HL-60/S4 treated with phorbol 12-myristate 13-acetate at 8.2 ng/mL for 4 days and 3 days (cell line): ENCODE results near the gene TMEM132C.

Source experiments
- in situ Hi-C: fragments of 300-500 bp; cut with MboI; formaldehyde crosslinking; loops from 2 replicates; pipeline ENCODE4 v1.15.0; 2022; ENCODE audit warnings: low sequenced_read_pairs

Gene TMEM132C

DNA sequence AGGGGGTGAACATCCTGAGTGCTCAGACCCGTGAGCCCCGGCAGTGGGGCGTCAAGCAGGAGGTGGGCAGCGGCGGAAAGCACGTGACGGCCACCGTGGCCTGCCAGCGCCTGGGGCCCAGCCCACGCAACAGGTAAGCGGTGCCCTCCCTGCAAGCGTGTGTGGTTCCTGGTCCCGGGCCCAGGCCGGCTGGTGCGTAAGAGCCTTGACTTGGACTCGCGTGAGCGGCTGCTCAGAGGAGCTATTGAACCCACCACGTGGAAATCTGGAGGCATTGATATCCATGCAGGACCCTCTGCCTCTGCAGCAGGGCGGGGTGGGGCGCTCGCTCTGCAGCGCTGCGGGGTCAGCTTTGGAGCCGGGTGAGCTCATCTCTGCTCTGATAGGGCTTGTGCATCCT, 277.0 kb downstream of the TMEM132C start:
- in situ Hi-C loops, result no loop called here

DNA sequence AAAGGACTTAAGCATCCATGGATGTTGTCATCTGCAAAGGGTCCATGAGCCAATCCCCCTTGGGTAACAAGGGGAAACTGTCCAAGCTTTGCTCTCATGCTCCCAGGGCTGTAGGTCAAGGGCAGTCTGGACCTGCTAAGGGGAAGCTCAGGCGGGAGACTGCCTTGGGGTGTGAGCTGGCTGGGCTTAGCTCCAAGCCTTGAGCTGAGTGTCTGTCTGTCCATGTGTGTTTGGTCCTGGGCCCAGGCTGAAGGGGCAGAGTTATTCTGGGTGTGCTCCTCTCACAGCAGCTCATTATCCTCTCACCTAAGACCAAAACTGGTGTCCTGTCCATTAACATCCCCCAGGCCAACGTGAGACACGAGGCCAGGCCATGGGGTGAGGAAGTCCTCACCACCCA, 282.0 kb downstream of the TMEM132C start:
- in situ Hi-C loops, result no loop called here

DNA sequence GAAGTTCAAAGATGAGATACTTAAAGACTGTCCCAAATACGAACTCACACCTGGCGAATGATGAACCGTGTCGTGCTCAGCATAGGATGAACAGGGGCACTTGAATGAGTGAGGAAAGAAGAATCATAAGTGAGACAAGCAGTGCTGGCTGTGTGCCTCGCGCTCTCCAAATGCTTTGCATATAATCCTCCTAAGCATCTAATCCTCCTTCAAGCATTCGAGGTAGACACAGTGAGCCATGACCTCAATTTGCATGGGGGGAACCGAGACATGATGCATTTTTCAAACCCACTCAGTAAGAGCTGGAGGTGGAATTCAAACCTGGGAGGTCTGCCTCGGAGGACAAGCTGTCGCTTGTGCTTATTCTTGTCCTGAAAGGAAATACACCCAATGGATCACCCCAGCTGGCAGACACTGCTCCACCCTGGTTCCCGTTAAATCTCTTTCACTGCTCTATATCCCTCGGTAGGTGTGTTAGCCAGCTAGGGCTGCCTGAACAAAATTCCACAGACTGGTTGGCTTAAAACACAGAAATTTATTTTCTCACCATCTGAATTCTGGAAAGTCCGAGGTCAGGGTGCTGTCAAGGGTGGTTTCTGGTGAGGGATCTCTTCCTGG, 282.7 kb downstream of the TMEM132C start:
- in situ Hi-C loops, result no loop called here

DNA sequence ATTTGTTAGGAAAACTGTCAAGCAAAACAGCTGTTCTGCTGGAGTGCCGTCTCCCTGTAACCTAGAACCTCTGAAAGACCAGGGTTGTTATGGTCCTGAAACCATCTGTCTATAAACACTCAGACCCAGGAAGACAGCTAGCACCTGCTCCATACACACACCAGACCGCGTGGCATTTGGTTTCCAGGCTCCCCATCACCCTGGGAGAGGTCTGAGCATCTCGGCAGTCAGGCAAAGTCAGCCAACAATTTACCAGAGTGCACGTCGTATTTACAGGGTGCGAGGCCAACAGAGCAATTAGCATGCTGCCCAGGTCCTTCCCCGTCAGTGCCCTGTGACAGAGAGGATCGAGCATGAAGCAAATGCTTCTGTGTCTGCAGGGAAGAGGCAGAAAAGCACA, 284.3 kb downstream of the TMEM132C start:
- in situ Hi-C loops, result no loop called here

DNA sequence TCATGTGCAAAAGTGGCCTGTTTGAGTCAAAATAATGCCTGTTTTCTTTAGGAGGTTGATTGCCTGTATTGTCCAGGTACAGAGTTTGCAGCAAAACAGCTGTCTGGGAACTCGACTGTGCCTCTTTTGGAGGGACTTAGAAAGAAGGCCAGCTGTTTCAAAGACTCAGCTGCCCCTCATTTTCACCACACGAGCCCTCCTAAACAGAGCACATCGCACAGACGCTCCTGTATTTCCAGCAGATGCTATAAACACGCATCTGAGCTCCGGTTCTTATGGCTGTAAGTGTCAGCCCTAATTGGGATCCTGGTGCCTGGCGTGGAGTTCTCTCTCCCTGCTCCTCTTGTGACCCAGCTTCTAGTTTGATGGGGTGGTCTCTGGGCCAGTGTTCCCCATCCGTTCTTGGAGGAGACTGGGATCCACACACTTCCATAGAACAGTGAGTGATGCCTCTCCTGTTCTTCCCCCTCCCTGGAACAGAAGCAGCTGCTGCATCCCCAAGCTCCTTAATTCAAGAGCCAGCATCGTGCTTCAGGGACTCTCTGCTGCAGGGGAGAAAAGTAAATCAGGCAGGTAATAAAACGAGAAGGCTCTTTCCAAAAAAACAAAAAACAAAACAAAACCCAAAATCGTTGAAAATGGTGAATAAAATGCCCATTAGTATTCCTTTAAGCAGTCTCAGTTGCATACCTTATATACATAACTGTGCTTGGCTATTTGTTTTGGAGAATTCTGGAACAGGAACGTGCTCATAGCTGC, 287.8 kb downstream of the TMEM132C start:
- in situ Hi-C loops, result no loop called here

DNA sequence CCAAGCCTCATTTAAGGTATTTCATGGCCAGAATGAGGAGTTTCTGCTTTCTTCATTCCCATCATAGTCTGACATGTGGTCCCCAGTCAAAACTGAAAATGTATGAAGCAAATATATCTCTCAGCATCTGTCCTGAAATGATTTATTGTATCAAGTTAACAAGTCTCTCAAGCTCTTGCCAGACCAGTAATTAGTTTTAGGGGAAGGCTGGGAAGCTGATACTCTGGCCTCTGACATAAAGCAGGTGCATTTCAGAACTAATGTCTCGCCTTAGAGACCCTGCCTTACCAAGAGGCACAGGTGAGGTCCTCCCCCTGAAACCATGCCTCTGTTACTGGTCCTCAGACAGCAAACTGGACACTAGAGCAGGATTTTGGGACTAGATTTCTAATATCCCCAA, 290.3 kb downstream of the TMEM132C start:
- in situ Hi-C loops, result no loop called here

DNA sequence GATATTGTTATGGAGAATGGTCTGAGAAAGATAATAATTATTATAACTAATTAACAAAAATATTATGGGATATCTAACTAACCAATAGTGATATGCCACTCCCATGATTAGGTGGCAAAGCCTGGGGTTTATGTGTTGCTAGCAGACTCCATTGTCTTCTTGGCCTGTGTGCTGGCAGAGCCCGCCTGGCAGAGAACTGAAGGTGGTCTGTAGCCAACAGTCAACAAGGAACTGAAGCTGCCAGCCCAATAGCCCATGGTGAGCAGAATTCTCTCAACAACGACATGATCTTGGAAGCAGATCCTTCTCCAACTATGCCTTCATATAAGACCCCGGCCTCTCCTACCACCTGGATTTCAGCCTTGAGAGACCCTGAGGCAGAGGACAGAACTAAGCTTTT, 298.0 kb downstream of the TMEM132C start:
- in situ Hi-C loops, result no loop called here

DNA sequence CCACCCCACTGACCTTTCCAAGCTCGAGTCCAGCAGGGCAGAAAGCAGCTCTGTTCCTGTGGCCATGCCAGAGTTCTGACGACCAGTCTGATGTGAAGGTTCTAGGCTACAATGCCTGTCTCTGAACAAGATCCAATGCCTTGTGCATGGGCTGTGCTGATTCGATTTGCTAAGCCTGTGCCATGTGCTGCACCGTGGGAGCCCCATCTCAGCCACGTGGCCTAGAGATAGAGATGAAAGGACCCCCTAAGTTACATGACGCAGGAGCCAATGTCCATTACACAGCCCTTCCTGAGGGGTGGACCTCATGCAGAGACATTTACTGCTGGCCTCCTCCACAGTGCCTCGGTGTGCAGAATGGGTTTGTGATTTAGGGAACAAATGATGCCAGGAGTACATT, 300.8 kb downstream of the TMEM132C start:
- in situ Hi-C loops, result no loop called here

DNA sequence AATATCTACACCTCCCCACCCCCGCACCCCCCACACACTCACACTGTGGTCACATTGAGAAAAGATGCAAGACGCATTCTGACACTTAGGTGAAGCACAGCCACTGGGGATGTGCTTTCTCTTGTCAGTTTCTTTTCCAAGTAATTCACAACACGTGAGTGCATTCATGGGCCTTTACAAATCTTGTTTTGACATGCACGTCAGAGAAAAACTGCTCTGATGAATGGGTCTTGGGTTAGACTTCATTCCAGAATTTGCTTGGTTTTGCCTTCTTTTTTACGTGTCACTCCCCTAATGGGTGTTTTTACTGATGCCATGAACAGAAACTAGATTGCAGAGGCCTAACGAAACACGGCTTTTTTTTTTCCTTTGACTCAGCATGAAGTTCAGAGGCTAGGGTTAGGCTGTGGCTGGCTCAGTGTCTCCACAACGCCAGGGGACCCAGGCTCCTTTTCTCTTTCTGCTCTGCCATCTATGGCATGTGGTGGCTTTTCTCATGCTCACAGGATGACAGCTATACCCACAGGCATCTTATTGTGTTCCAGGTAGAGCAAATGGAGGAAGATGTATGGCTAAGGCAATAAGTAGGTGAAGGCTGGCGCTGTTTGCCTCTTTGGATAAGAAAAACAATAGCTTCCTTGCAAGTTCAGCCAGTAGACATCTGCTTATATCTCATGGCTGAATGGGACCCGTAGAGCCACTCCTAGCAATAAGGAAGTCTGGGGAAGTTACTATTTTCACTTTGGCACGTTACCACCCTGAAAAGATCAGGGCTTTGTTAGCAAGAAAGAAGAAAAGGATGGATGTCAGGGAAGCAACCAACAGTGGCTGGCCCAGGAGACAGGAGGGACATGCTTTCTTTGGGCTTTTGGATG, 303.5 kb downstream of the TMEM132C start:
- in situ Hi-C loops, result no loop called here

DNA sequence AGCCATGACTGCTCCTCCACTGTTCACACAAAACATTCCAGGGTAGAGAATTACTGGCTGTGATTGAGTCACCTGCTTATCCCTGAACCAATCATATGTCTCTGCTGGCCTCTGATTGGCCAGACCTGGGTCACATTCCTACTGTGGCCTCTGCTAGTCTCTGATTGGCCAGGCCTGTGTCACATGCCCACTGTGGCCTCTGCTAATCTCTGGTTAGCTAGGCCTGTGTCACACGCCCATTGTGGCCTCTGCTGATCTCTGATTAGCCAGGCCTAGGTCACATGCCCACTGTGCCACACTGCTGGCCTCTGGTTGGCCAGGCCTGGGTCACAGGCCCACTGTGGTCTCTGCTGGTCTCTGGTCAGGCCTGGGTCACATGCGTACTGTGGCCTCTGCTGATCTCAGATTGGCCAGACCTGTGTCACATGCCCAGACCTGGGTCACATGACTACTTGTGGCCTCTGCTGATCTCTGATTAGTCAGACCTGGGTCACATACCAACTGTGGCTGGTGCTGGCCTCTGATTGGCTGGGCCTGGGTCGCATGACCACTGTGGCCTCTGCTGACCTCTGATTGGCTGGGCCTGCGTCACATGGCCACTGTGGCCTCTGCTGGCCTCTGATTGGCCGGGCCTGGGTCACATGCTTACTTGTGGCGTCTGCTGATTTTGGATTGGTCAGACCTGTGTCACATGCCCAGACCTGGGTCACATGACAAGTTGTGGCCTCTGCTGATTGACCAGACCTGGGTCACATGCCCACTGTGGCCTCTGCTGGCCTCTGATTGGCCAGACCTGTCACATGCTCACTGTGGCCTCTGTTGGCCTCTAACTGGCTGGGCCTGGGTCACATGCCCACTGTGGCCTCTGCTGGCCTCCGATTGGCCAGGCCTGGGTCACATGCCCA, 305.2 kb downstream of the TMEM132C start:
- in situ Hi-C loops, result no loop called here

DNA sequence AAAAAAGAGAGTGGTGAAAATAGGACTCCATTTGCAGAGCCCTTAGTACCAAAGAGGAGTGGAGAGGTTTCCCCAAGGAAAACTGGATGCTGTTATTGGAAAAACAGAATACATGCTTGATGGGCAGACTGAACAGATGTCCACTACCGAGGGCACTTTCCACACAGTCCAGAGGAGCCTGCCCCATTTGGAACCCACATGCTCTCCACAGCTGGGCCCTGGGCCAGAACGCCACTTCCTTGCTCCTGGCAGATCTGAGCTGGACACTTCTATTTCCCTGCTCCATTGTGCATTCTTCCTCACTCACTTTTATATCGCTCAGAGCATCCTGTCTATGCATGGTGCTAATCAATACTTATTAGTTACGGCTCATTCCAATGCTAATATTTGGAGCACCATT, 306.9 kb downstream of the TMEM132C start:
- in situ Hi-C loops, result no loop called here

DNA sequence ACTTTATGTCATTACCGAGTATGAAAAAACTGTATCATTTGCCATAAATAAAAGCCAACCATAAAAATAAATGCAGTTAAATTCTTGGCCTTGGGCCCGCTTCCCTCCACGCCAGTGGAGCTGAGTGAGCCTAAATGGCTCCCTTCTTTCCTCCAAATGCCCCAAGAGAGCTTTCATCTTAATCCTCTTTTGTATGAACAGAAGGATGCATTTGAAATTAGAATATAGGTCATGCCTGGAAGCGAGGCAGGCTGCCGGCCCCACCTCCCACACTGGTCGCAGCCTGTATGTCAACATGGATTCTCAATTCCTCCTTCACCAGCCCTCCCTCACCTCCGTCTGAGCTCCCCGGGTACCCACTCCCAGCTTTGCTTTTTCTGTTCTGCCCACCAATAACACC, 311.1 kb downstream of the TMEM132C start:
- in situ Hi-C loops, result no loop called here

DNA sequence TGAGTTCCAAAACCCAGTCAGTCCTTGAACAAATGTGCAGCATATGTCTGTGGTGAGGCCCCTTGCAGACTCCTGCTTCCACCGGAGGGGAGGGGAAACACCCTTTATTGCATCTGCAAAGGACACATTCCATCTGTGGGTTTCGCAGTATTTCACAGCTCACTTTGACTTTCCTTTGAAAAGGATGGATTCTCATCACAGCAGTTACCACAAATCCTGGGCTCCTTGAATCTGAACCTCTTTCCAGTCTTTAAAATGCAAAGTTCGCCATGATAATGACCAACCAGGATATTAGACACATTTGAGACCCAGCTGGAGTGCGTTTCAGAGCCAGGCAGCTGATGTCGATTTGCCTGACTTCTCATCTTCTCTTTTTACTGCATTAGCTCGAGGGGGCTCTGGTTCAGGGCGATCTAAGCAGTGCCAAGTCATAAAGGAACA, 314.4 kb downstream of the TMEM132C start:
- in situ Hi-C loops, result no loop called here

DNA sequence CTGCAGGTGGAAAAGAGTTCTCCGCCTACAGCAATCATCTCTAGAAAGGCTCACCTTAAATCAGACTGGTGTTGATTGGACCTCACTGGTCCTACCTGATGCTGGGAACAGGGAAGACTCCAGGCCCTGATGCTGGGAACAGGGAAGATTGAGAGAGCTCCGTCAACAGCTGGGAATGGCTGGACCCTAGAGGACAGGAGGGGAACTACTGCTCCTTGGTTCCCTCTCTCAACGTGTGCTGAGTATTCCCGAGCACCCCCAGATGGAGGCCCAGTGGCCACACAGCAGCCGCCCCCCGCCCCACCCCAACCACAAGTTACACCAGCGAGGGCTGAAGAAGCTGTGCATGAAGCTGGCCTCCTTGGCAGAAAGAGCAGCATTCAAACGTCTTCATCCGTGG, 316.5 kb downstream of the TMEM132C start:
- in situ Hi-C loops, result no loop called here

DNA sequence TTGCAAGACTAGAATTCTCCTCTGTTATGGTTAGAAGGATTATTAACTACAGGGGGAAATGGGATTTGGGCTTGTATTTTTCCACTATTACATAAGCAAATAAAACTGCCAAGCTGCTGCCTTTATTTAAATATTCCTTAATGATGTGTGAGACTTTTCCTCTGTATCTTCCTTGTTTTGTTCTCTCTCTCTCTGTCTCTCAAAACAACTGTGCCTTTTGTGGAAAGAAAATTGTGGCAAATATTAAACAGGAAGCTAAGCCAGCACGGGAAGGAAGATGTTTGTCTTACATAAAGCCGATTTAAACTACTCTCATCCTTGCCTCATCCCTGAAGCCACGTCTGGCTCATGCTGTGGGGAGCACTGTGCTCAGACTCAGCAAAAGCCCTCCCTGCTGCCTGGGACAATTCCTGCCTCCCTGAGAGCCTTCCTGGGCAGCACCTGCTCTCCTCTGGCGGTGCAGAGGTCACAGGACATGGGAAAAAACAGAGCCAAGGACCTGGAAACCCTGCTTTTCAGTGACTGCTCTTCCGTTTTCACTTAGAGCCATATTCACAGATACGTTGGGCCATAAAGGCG, 319.6 kb downstream of the TMEM132C start:
- in situ Hi-C loops, result no loop called here

DNA sequence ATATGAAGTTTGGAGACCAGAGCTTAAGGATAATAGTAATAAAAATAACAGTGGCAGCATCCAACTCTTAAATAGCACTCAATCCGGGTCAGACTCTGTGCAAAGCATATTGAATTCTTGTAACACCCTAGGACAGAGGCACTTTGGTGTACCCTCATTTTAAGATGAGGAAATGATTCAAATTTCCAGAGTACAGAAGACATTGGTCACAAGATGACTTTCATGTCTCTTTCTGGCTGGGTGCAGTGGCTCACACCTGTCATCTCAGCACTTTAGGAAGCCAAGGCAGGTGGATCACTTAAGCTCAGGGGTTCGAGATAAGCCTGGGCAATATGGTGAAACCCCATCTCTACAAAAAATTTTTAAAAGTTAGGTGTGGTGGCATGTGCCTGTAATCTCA, 320.9 kb downstream of the TMEM132C start:
- in situ Hi-C loops, result no loop called here

DNA sequence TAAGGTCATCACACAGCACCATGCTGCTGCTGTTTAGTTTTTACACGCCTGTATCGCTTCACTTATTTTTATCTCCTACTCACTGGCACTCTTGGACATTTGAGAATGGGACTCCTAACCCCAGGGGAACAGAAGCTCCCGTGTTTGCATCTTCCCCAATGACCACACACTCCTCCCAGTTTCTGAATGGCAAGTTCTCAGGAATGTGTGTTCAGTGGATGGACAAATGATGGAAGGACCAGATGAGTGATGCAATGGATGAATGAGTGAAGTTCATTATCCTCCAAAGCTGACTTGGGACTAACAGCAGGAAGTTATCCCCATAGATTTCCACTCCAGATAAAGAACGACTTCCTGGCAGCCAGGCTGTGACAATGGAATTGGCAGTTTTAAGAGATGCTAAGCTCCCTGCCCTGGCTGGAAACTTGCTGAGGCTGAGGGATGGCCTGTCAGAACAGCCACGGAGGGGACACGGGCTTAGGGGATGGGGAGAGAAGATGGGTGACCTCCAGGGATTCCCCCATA, 325.3 kb downstream of the TMEM132C start:
- in situ Hi-C loops, result no loop called here

DNA sequence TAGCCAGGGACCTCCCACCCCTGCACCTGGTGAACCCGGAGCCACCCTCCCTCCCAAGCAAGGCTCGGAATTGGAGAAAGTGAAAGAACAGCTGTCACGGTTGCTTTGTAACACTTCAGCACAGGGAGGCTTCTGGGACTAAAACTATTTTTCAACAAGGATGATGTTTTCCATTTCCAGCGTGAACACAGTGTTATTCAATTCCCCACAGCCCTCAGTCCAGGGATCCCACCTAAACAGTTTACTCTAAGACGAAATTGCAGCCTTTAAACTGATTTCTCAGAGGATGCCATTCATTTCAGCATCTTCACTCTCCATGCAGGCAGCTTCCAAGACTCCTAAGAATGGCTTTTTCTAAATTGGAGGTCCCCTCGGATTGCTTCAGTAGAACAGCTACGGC, 327.6 kb downstream of the TMEM132C start:
- in situ Hi-C loops, result no loop called here

DNA sequence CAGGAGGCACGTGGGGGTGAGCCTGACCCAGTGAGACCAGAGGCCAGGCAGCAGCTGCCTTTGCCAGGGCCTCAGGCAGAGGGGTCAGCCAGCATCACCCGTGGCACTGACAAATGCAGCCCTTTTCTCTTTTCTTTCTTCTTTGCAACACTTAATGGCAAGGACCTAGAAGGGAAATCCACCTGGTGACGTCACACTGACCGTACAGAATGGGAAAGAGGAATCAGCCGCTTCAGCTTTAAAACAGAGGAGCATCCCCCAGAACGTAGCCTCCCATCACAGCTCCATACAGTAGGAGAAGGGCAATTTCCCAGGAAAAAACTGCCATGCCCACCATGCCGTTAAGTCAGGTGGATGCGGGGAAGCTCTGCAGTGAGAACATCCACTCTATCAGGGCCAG, 328.6 kb downstream of the TMEM132C start:
- in situ Hi-C loops, result no loop called here

DNA sequence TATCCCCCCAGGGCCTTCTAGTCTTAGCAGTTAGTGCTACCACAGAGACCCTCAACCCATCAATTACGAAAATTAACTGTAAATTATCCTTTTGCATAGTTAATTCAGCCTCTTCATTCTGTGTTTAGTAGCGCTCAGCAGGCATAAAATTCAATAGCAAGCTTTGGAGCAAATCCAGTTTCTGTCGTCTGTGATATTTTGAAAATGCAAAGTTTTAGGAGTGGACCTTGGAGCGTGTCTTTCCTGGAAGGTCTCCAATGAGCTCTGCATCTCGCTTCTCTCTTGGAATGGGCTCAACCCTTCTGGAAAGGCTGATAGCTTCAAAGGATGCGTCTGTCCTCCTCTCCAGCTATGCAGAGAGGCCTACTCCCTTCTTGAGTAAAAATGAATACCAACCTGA, 333.9 kb downstream of the TMEM132C start:
- in situ Hi-C loops, result no loop called here
